Sigmoid colon (tissue), 7 donors: Measurements from ENCODE around the gene RASL11A. TPM values are rescaled to one million over a fixed set of nuclear protein-coding genes. Genes with fewer than 3 reads are reported as not detected.
A peak's percentile ranks its signal among the peaks of the same experiment; 100 is the strongest.

ENCODE experiments used
- DNase-seq: peaks from one replicate; pipeline ENCODE4 v3.0.0-alpha.2; 2019
- H3K27ac ChIP-seq, 4 donors: fragments of 200-600 bp; sonication (generic); one replicate each; pipeline ENCODE4 v1.5.1; 2016 to 2019; ENCODE audit warnings: mild to moderate bottlenecking in 1 of 4
- H3K27me3 ChIP-seq, 3 donors: fragments of 200-600 bp; sonication (generic); one replicate each; pipeline ENCODE4 v1.5.1; 2019; ENCODE audit warnings: mild to moderate bottlenecking in 1 of 3
- H3K36me3 ChIP-seq, 4 donors: fragments of 200-600 bp; sonication (generic); one replicate each; pipeline ENCODE4 v1.5.1; 2016 to 2019
- H3K4me1 ChIP-seq, 4 donors: fragments of 200-600 bp; sonication (generic); one replicate each; pipeline ENCODE4 v1.5.1; 2017 to 2019
- H3K4me3 ChIP-seq, 4 donors: fragments of 200-600 bp; sonication (generic); one replicate each; pipeline ENCODE4 v1.5.1; 2017 to 2019; ENCODE audit warnings: mild to moderate bottlenecking in 2 of 4, moderate library complexity in 1 of 4
- H3K9me3 ChIP-seq, 4 donors: fragments of 200-600 bp in 3 of 4; sonication (generic) in 3 of 4; one replicate each; pipeline versions ENCODE4 v1.5.1 to v1.6.1; 2013 to 2019
- EP300 ChIP-seq, 4 donors: sonication (generic); formaldehyde crosslinking; IDR thresholded peaks; one replicate each; pipeline ENCODE4 v1.6.1; 2017; ENCODE audit warnings: antibody characterized with exemption in 4 of 4
- POLR2A ChIP-seq, 2 donors: fragments of 450-650 bp; IDR thresholded peaks; one replicate each; pipeline ENCODE4 v1.6.1; 2016; ENCODE audit warnings: antibody characterized with exemption in 2 of 2, mild to moderate bottlenecking in 2 of 2, moderate library complexity in 2 of 2
- POLR2AphosphoS5 ChIP-seq, 4 donors: sonication (generic); formaldehyde crosslinking; IDR thresholded peaks; one replicate each; pipeline ENCODE4 v1.6.1; 2017; ENCODE audit warnings: antibody characterized with exemption in 4 of 4
- WGBS, 2 donors: extraction: QIAGEN DNeasy Blood & Tissue Kit; methylation state at CpG; one replicate each; pipeline ENCODE4 v1.1.7; 2013; 5-methylcytosine and 5-hydroxymethylcytosine counted together
- intact Hi-C: fragments of 100-400 bp; cut with DNase I; formaldehyde crosslinking; loops from one replicate; pipeline ENCODE4 v1.15.1; 2023
- polyA plus RNA-seq, 3 donors: library from polyadenylated mRNA; stranded (reverse); fragments of 200-250 nt; gene quantifications; one replicate each; pipeline ENCODE4 v1.2.3, GENCODE V29; 2013
- total RNA-seq, 4 donors: library from RNA; depleted of rRNA; stranded (reverse); fragments of >200 nt; gene quantifications; one replicate each; pipeline ENCODE4 v1.1.0, GENCODE V29; 2016
- TF ChIP-seq, protein P1 (sequence below), 4 experiments: fragments of 450-650 bp in 3 of 4; fragments of 200-600 bp in 1 of 4; IDR thresholded peaks; one replicate each; pipeline ENCODE4 v1.5.1; 2016 to 2019; ENCODE audit warnings: antibody characterized with exemption in 4 of 4, mild to moderate bottlenecking in 3 of 4, moderate library complexity in 2 of 4
- donor health status: healthy with polysubstance abuse.
- donor health status: Bipolar disorder and iron deficiency.
- donor health status: healthy.

RASL11A gene
- total and polyA plus RNA-seq, 7 donors, result 14.1 to 123 (median 33.0) TPM

DNA sequence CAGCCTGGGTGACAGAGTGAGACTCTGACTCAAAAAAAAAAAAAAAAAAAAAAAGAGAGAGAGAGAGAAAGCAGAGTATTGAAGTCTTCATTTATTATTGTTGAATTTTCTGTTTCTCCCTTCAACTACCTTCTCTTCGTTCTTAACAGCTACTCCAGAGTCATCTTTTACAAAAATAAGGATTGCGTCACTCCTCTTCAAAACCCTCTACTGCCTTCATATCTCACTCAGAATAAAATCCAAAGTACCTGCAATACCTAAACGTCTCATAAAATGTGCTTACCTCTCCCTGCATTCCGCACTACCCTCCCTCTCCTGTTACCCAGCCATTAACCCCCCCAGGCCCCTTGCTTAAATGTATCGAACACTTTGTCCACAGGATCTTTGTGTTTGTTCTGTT lies 36.7 kb upstream of the RASL11A start:
- TF ChIP-seq EP300 (IDR thresholded peaks at IDR 0.05) (no peak), POLR2AphosphoS5 (IDR thresholded peaks at IDR 0.05) (no peak), POLR2A (IDR thresholded peaks at IDR 0.05) (no peak)
- TF ChIP-seq, protein P1, sequence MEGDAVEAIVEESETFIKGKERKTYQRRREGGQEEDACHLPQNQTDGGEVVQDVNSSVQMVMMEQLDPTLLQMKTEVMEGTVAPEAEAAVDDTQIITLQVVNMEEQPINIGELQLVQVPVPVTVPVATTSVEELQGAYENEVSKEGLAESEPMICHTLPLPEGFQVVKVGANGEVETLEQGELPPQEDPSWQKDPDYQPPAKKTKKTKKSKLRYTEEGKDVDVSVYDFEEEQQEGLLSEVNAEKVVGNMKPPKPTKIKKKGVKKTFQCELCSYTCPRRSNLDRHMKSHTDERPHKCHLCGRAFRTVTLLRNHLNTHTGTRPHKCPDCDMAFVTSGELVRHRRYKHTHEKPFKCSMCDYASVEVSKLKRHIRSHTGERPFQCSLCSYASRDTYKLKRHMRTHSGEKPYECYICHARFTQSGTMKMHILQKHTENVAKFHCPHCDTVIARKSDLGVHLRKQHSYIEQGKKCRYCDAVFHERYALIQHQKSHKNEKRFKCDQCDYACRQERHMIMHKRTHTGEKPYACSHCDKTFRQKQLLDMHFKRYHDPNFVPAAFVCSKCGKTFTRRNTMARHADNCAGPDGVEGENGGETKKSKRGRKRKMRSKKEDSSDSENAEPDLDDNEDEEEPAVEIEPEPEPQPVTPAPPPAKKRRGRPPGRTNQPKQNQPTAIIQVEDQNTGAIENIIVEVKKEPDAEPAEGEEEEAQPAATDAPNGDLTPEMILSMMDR (IDR thresholded peaks at IDR 0.05), result no peak
- no peak overlapping the region for H3K4me3 ChIP-seq
- no peak for DNase-seq
- WGBS, 2 donors, result 83 to 85% methylated on average over 5 of the region's 5 CpGs
- H3K27ac ChIP-seq, result no peak overlapping the region
- intact Hi-C loops, result no loop called here
- no peaks in the 10 kb centered on the region for H3K36me3 ChIP-seq
- no peaks in the 10 kb centered on the region for H3K27me3 ChIP-seq
- H3K9me3 ChIP-seq, result no peaks in the 10 kb centered on the region
- no peaks in the 10 kb centered on the region for H3K4me1 ChIP-seq

DNA sequence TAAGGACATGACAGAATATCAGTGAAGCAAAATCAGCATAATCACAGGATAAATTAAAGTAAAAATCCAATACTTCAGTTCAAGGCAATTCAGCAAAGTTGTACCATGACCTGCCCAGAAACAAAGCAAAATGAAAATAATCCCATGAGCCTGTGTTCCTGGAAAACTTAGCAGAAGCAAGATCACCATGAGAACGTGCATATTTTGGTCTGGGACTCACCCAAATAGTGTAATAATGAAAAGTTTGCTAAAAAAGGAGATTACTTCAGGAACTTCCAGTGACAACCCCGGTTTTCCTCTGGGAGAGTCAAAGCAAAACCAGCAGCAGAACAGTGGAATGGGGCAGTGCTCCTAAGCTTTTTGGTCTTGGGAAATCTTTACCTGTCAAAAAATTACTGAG lies 34.2 kb upstream of the RASL11A start:
- Histone ChIP-seq H3K36me3 (no peaks in the 10 kb centered on the region), H3K27me3 (no peaks in the 10 kb centered on the region), H3K4me3 (no peak overlapping the region), H3K27ac (no peak overlapping the region), H3K4me1 (no peaks in the 10 kb centered on the region), H3K9me3 (no peaks in the 10 kb centered on the region)
- TF ChIP-seq, protein P1 (IDR thresholded peaks at IDR 0.05), result no peak
- TF ChIP-seq POLR2A (IDR thresholded peaks at IDR 0.05) (no peak), POLR2AphosphoS5 (IDR thresholded peaks at IDR 0.05) (no peak), EP300 (IDR thresholded peaks at IDR 0.05) (no peak)
- no peak for DNase-seq
- 65 to 69% methylated on average over 2 of the region's 2 CpGs for WGBS, 2 donors
- intact Hi-C loops, result no loop called here

DNA sequence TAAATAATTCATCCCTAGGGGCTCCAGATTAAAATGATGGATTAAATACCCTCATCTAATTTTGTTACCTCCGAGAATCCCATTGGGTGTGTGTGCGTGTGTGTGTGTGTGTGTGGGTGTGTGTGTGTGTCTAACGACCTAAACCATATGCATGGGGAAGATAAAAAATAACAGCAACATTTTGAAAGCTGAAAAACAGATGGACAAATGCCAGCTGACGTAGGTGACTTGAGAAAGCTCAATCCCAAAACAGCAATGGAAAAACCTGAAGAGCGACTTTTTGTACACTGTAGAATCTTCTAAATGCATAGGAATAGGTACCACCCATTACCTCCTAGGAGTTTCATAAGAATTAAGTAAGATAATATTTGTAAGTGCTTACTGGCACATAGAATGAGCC lies 27.9 kb upstream of the RASL11A start:
- no peaks in the 10 kb centered on the region for H3K36me3 ChIP-seq
- no peak for DNase-seq
- no peaks in the 10 kb centered on the region for H3K27me3 ChIP-seq
- H3K27ac ChIP-seq, result no peak overlapping the region
- intact Hi-C loops, result loop anchor here (5.0 kb wide), 1 partner anchor 45 kb away; no protein-coding TSS in a partner anchor
- TF ChIP-seq POLR2AphosphoS5 (IDR thresholded peaks at IDR 0.05) (no peak), POLR2A (IDR thresholded peaks at IDR 0.05) (no peak)
- H3K4me3 ChIP-seq, result no peak overlapping the region
- H3K9me3 ChIP-seq, result no peaks in the 10 kb centered on the region
- no peaks in the 10 kb centered on the region for H3K4me1 ChIP-seq
- WGBS, 2 donors, result 79 to 90% methylated on average over 5 of the region's 5 CpGs

GRCh38 chr13:27245610-27246009 lies 25.0 kb upstream of the RASL11A start:
- TF ChIP-seq EP300 (IDR thresholded peaks at IDR 0.05) (no peak), POLR2AphosphoS5 (IDR thresholded peaks at IDR 0.05) (no peak), POLR2A (IDR thresholded peaks at IDR 0.05) (no peak)
- TF ChIP-seq, protein P1 (IDR thresholded peaks at IDR 0.05), result no peak
- WGBS, 2 donors, result 91 to 92% methylated on average over 7 of the region's 7 CpGs
- peaks cover 0 to 7% (median 3%) of the 10 kb centered on the region in 4 donors for H3K4me1 ChIP-seq
- H3K4me3 ChIP-seq, result no peak overlapping the region
- no peak for DNase-seq
- no peaks in the 10 kb centered on the region for H3K36me3 ChIP-seq
- intact Hi-C loops, result no loop called here
- no peaks in the 10 kb centered on the region for H3K27me3 ChIP-seq
- no peaks in the 10 kb centered on the region for H3K9me3 ChIP-seq
- no peak overlapping the region for H3K27ac ChIP-seq

DNA sequence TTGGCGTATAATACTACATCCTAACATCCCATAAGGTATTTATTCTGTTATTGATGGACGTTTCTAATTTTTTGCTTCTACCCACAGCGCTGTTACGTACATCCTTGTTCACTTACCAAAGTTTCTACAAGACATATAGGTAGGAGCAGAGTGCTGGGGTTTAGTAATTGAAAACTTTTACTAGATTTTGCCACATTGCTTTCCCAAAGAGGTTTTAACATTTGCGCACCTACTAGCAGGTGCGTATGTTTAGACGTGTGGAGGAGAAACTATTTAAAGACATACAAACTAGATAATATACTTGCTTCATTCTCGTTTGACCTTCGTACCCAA lies 19.8 kb upstream of the RASL11A start:
- intact Hi-C loops, result loop anchor here (1.0 to 10.0 kb wide), 8 partner anchors 20 to 1467 kb away; partner anchors contain the start of genes LNX2, MTIF3, POLR1D and RASL11A
- TF ChIP-seq EP300 (IDR thresholded peaks at IDR 0.05), result no peak
- no peak for TF ChIP-seq POLR2A (IDR thresholded peaks at IDR 0.05)
- TF ChIP-seq POLR2AphosphoS5 (IDR thresholded peaks at IDR 0.05), result no peak
- TF ChIP-seq, protein P1 (IDR thresholded peaks at IDR 0.05), result no peak
- H3K36me3 ChIP-seq, result peaks cover 0 to 22% (median 11%) of the 10 kb centered on the region in 4 donors

More for the DNA sequence above, 19.8 kb upstream of the RASL11A start:
- Histone ChIP-seq H3K27me3 (no peaks in the 10 kb centered on the region), H3K9me3 (no peaks in the 10 kb centered on the region), H3K4me1 (peaks cover 0 to 43% (median 36%) of the 10 kb centered on the region in 4 donors), H3K4me3 (peak overlapping the region; percentile 62 to 86 (median 68)), H3K27ac (peak overlapping the region; percentile 88 to 96 (median 92))
- no peak for DNase-seq
- 0 to 1% methylated on average over 9 of the region's 9 CpGs for WGBS, 2 donors
